Progenitor cell of endocrine pancreas (in vitro differentiated cells): ENCODE results near the gene ADARB2. TPM values are rescaled to one million over a fixed set of nuclear protein-coding genes. Genes with fewer than 3 reads are reported as not detected.

Source experiments
- DNase-seq: peaks from one replicate; pipeline ENCODE4 v3.0.0; 2021; ENCODE audit warnings: low spot score; ENCODE audit not compliant: unreplicated experiment
- H3K27ac Mint-ChIP-seq: 2 replicates; pipeline ENCODE4 v1.8.0; 2021; ENCODE audit warnings: mild to moderate bottlenecking, moderate library complexity, mixed read lengths
- H3K27me3 Mint-ChIP-seq: 2 replicates; pipeline ENCODE4 v1.8.0; 2021; ENCODE audit warnings: mixed read lengths
- H3K36me3 Mint-ChIP-seq: 2 replicates; pipeline ENCODE4 v1.8.0; 2022; ENCODE audit warnings: mixed read lengths; ENCODE audit not compliant: insufficient read depth
- H3K4me1 Mint-ChIP-seq: 2 replicates; pipeline ENCODE4 v1.8.0; 2021; ENCODE audit warnings: low read depth, mixed read lengths
- H3K4me3 Mint-ChIP-seq: 2 replicates; pipeline ENCODE4 v1.8.0; 2021; ENCODE audit warnings: low read depth, mild to moderate bottlenecking, moderate library complexity, mixed read lengths
- H3K9me3 Mint-ChIP-seq: 2 replicates; pipeline ENCODE4 v1.8.0; 2021; ENCODE audit warnings: low read depth, mixed read lengths
- total RNA-seq: library from RNA; stranded (reverse); gene quantifications from 2 replicates; pipeline ENCODE4 v1.2.1, GENCODE V29; 2021
- TF ChIP-seq, protein P1 (sequence below): fragments of 200-600 bp; sonication (generic); IDR thresholded peaks from one replicate; pipeline ENCODE4 v1.5.0; 2021; ENCODE audit warnings: antibody characterized with exemption, mild to moderate bottlenecking; ENCODE audit not compliant: unreplicated experiment

ADARB2 gene
- total RNA-seq, 1 donor from 2014 or later, result 1.3 TPM

DNA sequence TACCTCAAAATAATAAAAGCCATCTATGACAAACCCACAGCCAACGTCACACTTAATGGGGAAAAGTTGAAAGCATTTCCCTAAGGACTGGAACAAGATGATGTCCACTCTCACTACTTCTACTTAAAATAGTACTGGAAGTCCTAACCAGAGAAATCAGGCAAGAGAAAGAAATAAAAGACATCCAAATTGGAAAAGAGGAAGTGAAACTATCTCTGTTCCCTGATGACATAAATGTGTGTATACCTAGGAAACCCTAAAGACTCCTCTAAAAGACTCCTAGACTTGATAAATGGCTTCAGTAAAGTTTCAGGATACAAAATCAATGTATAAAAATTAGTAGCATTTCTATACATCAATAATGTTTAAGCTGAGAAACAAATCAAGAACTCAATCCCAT lies 367.0 kb downstream of the ADARB2 start:
- TF ChIP-seq, protein P1, sequence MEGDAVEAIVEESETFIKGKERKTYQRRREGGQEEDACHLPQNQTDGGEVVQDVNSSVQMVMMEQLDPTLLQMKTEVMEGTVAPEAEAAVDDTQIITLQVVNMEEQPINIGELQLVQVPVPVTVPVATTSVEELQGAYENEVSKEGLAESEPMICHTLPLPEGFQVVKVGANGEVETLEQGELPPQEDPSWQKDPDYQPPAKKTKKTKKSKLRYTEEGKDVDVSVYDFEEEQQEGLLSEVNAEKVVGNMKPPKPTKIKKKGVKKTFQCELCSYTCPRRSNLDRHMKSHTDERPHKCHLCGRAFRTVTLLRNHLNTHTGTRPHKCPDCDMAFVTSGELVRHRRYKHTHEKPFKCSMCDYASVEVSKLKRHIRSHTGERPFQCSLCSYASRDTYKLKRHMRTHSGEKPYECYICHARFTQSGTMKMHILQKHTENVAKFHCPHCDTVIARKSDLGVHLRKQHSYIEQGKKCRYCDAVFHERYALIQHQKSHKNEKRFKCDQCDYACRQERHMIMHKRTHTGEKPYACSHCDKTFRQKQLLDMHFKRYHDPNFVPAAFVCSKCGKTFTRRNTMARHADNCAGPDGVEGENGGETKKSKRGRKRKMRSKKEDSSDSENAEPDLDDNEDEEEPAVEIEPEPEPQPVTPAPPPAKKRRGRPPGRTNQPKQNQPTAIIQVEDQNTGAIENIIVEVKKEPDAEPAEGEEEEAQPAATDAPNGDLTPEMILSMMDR, result no peak
- no peaks in the 10 kb centered on the region for H3K36me3 Mint-ChIP-seq
- DNase-seq, result no peak
- H3K27ac Mint-ChIP-seq, result no peak overlapping the region
- no peak overlapping the region for H3K4me3 Mint-ChIP-seq
- no peaks in the 10 kb centered on the region for H3K9me3 Mint-ChIP-seq
- peaks cover 6% of the 10 kb centered on the region for H3K27me3 Mint-ChIP-seq
- peaks cover 4% of the 10 kb centered on the region for H3K4me1 Mint-ChIP-seq

DNA sequence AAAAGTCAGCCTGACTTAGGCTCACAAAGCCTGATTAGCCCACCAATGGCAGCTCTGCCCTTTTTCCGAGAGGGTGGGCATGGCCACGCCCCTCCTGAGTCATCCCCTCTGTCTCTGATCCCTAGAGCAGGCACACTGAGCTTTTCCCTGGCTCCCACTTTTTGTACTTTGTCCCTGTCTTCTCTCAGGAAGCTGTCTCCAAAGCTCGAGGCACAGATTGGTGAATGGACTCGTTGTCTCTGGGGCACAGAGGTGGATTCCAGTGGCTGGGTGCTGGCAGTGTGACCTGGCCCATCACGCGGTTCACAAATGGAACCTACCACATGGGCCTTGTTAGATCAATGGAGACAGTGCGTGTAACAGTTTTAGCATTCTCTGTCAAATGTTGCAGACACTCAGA lies 367.7 kb downstream of the ADARB2 start:
- TF ChIP-seq, protein P1, result no peak
- Mint-ChIP-seq H3K4me1 (peaks cover 4% of the 10 kb centered on the region), H3K27ac (no peak overlapping the region), H3K9me3 (no peaks in the 10 kb centered on the region), H3K27me3 (peaks cover 6% of the 10 kb centered on the region), H3K36me3 (no peaks in the 10 kb centered on the region), H3K4me3 (no peak overlapping the region)
- no peak for DNase-seq

DNA sequence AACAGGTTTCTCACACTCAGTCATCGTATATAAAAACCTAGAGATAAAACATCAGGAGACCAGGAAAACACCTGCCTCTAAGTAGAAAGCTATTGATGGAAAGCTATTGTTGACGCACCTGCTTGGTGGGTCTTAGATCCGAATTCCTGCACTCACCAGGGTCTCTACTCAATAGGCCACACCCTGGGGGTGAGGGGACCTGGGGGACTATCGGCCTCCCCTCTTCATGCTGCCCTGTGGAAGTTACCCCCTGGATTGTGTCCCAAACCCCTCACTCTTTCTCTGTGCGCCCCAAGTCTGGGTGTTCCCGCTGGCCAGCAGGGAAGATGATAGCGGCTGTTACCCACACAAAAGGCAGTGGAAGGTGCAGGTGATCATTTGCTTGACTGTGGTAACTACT lies 368.1 kb downstream of the ADARB2 start:
- H3K4me1 Mint-ChIP-seq, result peaks cover 4% of the 10 kb centered on the region
- H3K27ac Mint-ChIP-seq, result no peak overlapping the region
- no peak overlapping the region for H3K4me3 Mint-ChIP-seq
- no peaks in the 10 kb centered on the region for H3K36me3 Mint-ChIP-seq
- H3K27me3 Mint-ChIP-seq, result peaks cover 6% of the 10 kb centered on the region
- no peak for DNase-seq
- TF ChIP-seq, protein P1, result no peak
- no peaks in the 10 kb centered on the region for H3K9me3 Mint-ChIP-seq

DNA sequence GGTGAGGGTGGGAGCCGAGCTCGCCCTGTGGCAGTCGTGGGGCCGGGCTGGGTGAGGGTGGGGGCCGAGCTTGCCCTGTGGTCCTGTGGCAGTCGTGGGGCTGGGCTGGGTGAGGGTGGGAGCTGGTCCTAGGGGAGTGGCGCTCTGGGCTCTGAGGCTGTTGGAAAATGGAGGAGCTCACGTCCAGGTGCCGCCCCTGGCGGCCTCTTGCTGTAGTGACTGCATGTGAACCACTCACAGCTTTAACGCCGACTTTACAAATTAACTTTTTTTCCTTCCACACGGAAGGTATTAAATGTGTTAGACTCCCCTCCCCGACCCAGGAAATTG lies 368.5 kb downstream of the ADARB2 start:
- Mint-ChIP-seq H3K4me3 (no peak overlapping the region), H3K27ac (no peak overlapping the region), H3K4me1 (peaks cover 4% of the 10 kb centered on the region), H3K9me3 (no peaks in the 10 kb centered on the region), H3K36me3 (no peaks in the 10 kb centered on the region), H3K27me3 (peaks cover 6% of the 10 kb centered on the region)
- DNase-seq, result peak; percentile 36
- TF ChIP-seq, protein P1, result peak; percentile 78

DNA sequence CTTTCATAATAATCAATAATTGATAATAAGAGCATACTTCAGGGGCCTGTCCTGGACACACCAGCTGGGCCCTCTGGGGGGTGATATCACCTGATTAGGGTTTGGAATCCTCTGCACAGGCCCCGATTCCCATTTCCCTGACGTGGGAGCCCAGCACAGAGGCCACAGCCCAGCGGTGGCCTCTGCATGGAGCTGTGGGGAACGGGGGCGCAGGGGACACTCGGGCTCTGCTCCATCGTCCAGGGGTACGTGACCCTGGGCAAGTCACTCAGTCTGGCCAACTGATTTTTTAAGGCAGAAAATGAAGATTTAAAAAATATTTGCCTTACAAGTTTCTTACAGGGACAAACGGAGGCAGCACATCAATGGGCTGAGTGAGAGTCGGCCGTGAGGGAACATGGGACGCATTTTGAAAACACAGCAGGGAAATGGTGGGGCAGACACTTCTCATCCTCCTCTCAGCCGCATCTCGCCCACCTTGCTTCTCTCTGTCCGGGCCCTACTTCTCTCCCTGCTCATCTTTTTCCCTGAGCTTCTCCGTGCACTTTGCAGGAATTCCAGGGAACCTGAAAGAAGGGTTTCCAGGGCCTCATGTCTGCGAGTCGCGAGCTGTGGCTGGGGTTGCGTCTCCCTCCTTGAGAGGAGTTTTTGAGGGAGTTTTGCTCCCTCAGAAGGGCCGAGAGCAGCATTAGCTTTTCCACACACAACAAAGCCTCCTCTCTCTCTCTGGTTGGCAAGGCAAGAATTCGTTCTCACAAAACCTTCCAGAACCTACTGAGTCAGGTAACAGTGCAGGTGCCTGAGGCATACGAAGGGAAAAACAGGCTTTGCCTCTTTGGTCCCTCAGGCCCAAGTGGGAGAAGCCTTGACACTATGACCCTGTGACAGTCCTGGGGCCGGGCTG lies 369.1 kb downstream of the ADARB2 start:
- TF ChIP-seq, protein P1, result no peak
- Mint-ChIP-seq H3K4me1 (peaks cover 4% of the 10 kb centered on the region), H3K27me3 (peaks cover 6% of the 10 kb centered on the region), H3K4me3 (no peak overlapping the region), H3K9me3 (no peaks in the 10 kb centered on the region), H3K27ac (no peak overlapping the region), H3K36me3 (no peaks in the 10 kb centered on the region)
- no peak for DNase-seq
